Measurements from ENCODE around the gene FAM193A. TPM values are rescaled to one million over a fixed set of nuclear protein-coding genes. Genes with fewer than 3 reads are reported as not detected.

FAM193A gene
- total and polyA plus RNA-seq, 5 donors from 2014 or later, result 0.71 to 44.3 (median 1.6) TPM

- peak overlapping the region in 1 of 3 donors; percentile 43 for H3K27ac Mint-ChIP-seq
- H3K9me3 Mint-ChIP-seq, result no peaks in the 10 kb centered on the region
- no peaks in the 10 kb centered on the region for H3K4me1 ChIP-seq (ENCODE audit: control insufficient read depth, insufficient read depth, low read length, poor library complexity, severe bottlenecking)
- H3K4me3 ChIP-seq (ENCODE audit: low read depth, low read length), result no peak overlapping the region
- H3K27me3 Mint-ChIP-seq, result no peaks in the 10 kb centered on the region
- no peak overlapping the region for H3K4me3 Mint-ChIP-seq
- DNase-seq, result no peak
- H3K27ac ChIP-seq (ENCODE audit: insufficient read depth, low read length, poor library complexity, severe bottlenecking), result no peak overlapping the region
- H3K9me3 ChIP-seq (ENCODE audit: control insufficient read depth in 2 of 2, low read length in 2 of 2), result no peaks in the 10 kb centered on the region
- ATAC-seq (ENCODE audit: low read depth in 2 of 2), result no peak
- H3K36me3 ChIP-seq (ENCODE audit: control insufficient read depth, insufficient read depth, low read length), result peaks cover 81% of the 10 kb centered on the region
- H3K4me1 Mint-ChIP-seq, result peaks cover 0 to 22% (median 16%) of the 10 kb centered on the region in 4 donors
- no peaks in the 10 kb centered on the region for H3K27me3 ChIP-seq (ENCODE audit: control insufficient read depth, insufficient read depth, low read length)
- peaks cover 29% of the 10 kb centered on the region for H3K36me3 Mint-ChIP-seq
Measured at GRCh38 chr4:2494992-2495391, 41.5 kb upstream of the FAM193A start.

GRCh38 chr4:2497324-2497723, 39.1 kb upstream of the FAM193A start:
- DNase-seq (no peak), ATAC-seq (ENCODE audit: low read depth in 2 of 2) (no peak)
- Histone ChIP-seq H3K27ac (ENCODE audit: insufficient read depth, low read length, poor library complexity, severe bottlenecking) (no peak overlapping the region), H3K9me3 (ENCODE audit: control insufficient read depth in 2 of 2, low read length in 2 of 2) (no peaks in the 10 kb centered on the region), H3K27me3 (ENCODE audit: control insufficient read depth, insufficient read depth, low read length) (no peaks in the 10 kb centered on the region), H3K4me1 (ENCODE audit: control insufficient read depth, insufficient read depth, low read length, poor library complexity, severe bottlenecking) (no peaks in the 10 kb centered on the region), H3K36me3 (ENCODE audit: control insufficient read depth, insufficient read depth, low read length) (peaks cover 81% of the 10 kb centered on the region), H3K4me3 (ENCODE audit: low read depth, low read length) (no peak overlapping the region)
- H3K36me3 Mint-ChIP-seq, result peaks cover 28% of the 10 kb centered on the region
- H3K4me3 Mint-ChIP-seq, result peak overlapping the region in 1 of 4 donors; percentile 32
- H3K27me3 Mint-ChIP-seq, result no peaks in the 10 kb centered on the region
- no peak overlapping the region for H3K27ac Mint-ChIP-seq
- peaks cover 0 to 21% (median 11%) of the 10 kb centered on the region in 4 donors for H3K4me1 Mint-ChIP-seq
- no peaks in the 10 kb centered on the region for H3K9me3 Mint-ChIP-seq

- Histone ChIP-seq H3K27me3 (ENCODE audit: control insufficient read depth, insufficient read depth, low read length) (no peaks in the 10 kb centered on the region), H3K36me3 (ENCODE audit: control insufficient read depth, insufficient read depth, low read length) (peaks cover 77% of the 10 kb centered on the region), H3K9me3 (ENCODE audit: control insufficient read depth in 2 of 2, low read length in 2 of 2) (no peaks in the 10 kb centered on the region), H3K27ac (ENCODE audit: insufficient read depth, low read length, poor library complexity, severe bottlenecking) (no peak overlapping the region), H3K4me1 (ENCODE audit: control insufficient read depth, insufficient read depth, low read length, poor library complexity, severe bottlenecking) (no peaks in the 10 kb centered on the region), H3K4me3 (ENCODE audit: low read depth, low read length) (no peak overlapping the region)
- peaks cover 0 to 15% (median 8%) of the 10 kb centered on the region in 4 donors for H3K4me1 Mint-ChIP-seq
- H3K4me3 Mint-ChIP-seq, result peak overlapping the region in 1 of 4 donors; percentile 32
- no peaks in the 10 kb centered on the region for H3K9me3 Mint-ChIP-seq
- DNase-seq (no peak), ATAC-seq (ENCODE audit: low read depth in 2 of 2) (peak in 1 of 2 donors; percentile 31)
- H3K36me3 Mint-ChIP-seq, result peaks cover 22% of the 10 kb centered on the region
- no peaks in the 10 kb centered on the region for H3K27me3 Mint-ChIP-seq
- no peak overlapping the region for H3K27ac Mint-ChIP-seq
Measured at GRCh38 chr4:2497931-2498330, 38.5 kb upstream of the FAM193A start.

- no peaks in the 10 kb centered on the region for H3K9me3 Mint-ChIP-seq
- H3K4me3 Mint-ChIP-seq, result no peak overlapping the region
- H3K4me3 ChIP-seq (ENCODE audit: low read depth, low read length), result no peak overlapping the region
- no peaks in the 10 kb centered on the region for H3K9me3 ChIP-seq (ENCODE audit: control insufficient read depth in 2 of 2, low read length in 2 of 2)
- H3K27ac Mint-ChIP-seq, result peak overlapping the region in 1 of 3 donors; percentile 40
- no peaks in the 10 kb centered on the region for H3K4me1 ChIP-seq (ENCODE audit: control insufficient read depth, insufficient read depth, low read length, poor library complexity, severe bottlenecking)
- no peaks in the 10 kb centered on the region for H3K27me3 Mint-ChIP-seq
- ATAC-seq (ENCODE audit: low read depth in 2 of 2) (no peak), DNase-seq (no peak)
- H3K36me3 Mint-ChIP-seq, result peaks cover 25% of the 10 kb centered on the region
- H3K36me3 ChIP-seq (ENCODE audit: control insufficient read depth, insufficient read depth, low read length), result peaks cover 79% of the 10 kb centered on the region
- peaks cover 0 to 12% (median 7%) of the 10 kb centered on the region in 4 donors for H3K4me1 Mint-ChIP-seq
- no peak overlapping the region for H3K27ac ChIP-seq (ENCODE audit: insufficient read depth, low read length, poor library complexity, severe bottlenecking)
- no peaks in the 10 kb centered on the region for H3K27me3 ChIP-seq (ENCODE audit: control insufficient read depth, insufficient read depth, low read length)
Measured at GRCh38 chr4:2500547-2500946, 35.9 kb upstream of the FAM193A start.

- Histone ChIP-seq H3K36me3 (ENCODE audit: control insufficient read depth, insufficient read depth, low read length) (peaks cover 81% of the 10 kb centered on the region), H3K27ac (ENCODE audit: insufficient read depth, low read length, poor library complexity, severe bottlenecking) (no peak overlapping the region), H3K4me1 (ENCODE audit: control insufficient read depth, insufficient read depth, low read length, poor library complexity, severe bottlenecking) (no peaks in the 10 kb centered on the region), H3K4me3 (ENCODE audit: low read depth, low read length) (no peak overlapping the region), H3K27me3 (ENCODE audit: control insufficient read depth, insufficient read depth, low read length) (no peaks in the 10 kb centered on the region), H3K9me3 (ENCODE audit: control insufficient read depth in 2 of 2, low read length in 2 of 2) (no peaks in the 10 kb centered on the region)
- Mint-ChIP-seq H3K36me3 (peaks cover 25% of the 10 kb centered on the region), H3K9me3 (no peaks in the 10 kb centered on the region), H3K27me3 (no peaks in the 10 kb centered on the region), H3K4me3 (no peak overlapping the region), H3K27ac (peak overlapping the region; percentile 58 to 81 (median 62)), H3K4me1 (peaks cover 0 to 12% (median 7%) of the 10 kb centered on the region in 4 donors)
- DNase-seq (no peak), ATAC-seq (ENCODE audit: low read depth in 2 of 2) (no peak)
Measured at GRCh38 chr4:2501034-2501594, 35.3 kb upstream of the FAM193A start.

GRCh38 chr4:2503809-2504208, 32.6 kb upstream of the FAM193A start:
- no peak overlapping the region for H3K4me3 Mint-ChIP-seq
- Histone ChIP-seq H3K27me3 (ENCODE audit: control insufficient read depth, insufficient read depth, low read length) (no peaks in the 10 kb centered on the region), H3K4me1 (ENCODE audit: control insufficient read depth, insufficient read depth, low read length, poor library complexity, severe bottlenecking) (no peaks in the 10 kb centered on the region), H3K27ac (ENCODE audit: insufficient read depth, low read length, poor library complexity, severe bottlenecking) (no peak overlapping the region), H3K36me3 (ENCODE audit: control insufficient read depth, insufficient read depth, low read length) (peaks cover 74% of the 10 kb centered on the region), H3K4me3 (ENCODE audit: low read depth, low read length) (no peak overlapping the region), H3K9me3 (ENCODE audit: control insufficient read depth in 2 of 2, low read length in 2 of 2) (no peaks in the 10 kb centered on the region)
- H3K36me3 Mint-ChIP-seq, result peaks cover 18% of the 10 kb centered on the region
- peaks cover 16 to 24% (median 19%) of the 10 kb centered on the region in 4 donors for H3K4me1 Mint-ChIP-seq
- H3K27me3 Mint-ChIP-seq, result no peaks in the 10 kb centered on the region
- DNase-seq, result no peak
- ATAC-seq (ENCODE audit: low read depth in 2 of 2), result no peak
- H3K27ac Mint-ChIP-seq, result no peak overlapping the region
- no peaks in the 10 kb centered on the region for H3K9me3 Mint-ChIP-seq

GRCh38 chr4:2507259-2507658, 29.2 kb upstream of the FAM193A start:
- Mint-ChIP-seq H3K9me3 (no peaks in the 10 kb centered on the region), H3K4me3 (no peak overlapping the region), H3K4me1 (peaks cover 13 to 25% (median 18%) of the 10 kb centered on the region in 4 donors), H3K27ac (peak overlapping the region in 2 of 3 donors; percentile 9 to 52), H3K36me3 (peaks cover 12% of the 10 kb centered on the region), H3K27me3 (no peaks in the 10 kb centered on the region)
- no peak overlapping the region for H3K4me3 ChIP-seq (ENCODE audit: low read depth, low read length)
- ATAC-seq (ENCODE audit: low read depth in 2 of 2) (no peak), DNase-seq (no peak)
- no peak overlapping the region for H3K27ac ChIP-seq (ENCODE audit: insufficient read depth, low read length, poor library complexity, severe bottlenecking)
- no peaks in the 10 kb centered on the region for H3K4me1 ChIP-seq (ENCODE audit: control insufficient read depth, insufficient read depth, low read length, poor library complexity, severe bottlenecking)
- H3K9me3 ChIP-seq (ENCODE audit: control insufficient read depth in 2 of 2, low read length in 2 of 2), result no peaks in the 10 kb centered on the region
- H3K27me3 ChIP-seq (ENCODE audit: control insufficient read depth, insufficient read depth, low read length), result no peaks in the 10 kb centered on the region
- peaks cover 71% of the 10 kb centered on the region for H3K36me3 ChIP-seq (ENCODE audit: control insufficient read depth, insufficient read depth, low read length)

- DNase-seq (no peak), ATAC-seq (ENCODE audit: low read depth in 2 of 2) (no peak)
- H3K9me3 Mint-ChIP-seq, result no peaks in the 10 kb centered on the region
- Histone ChIP-seq H3K4me1 (ENCODE audit: control insufficient read depth, insufficient read depth, low read length, poor library complexity, severe bottlenecking) (no peaks in the 10 kb centered on the region), H3K27me3 (ENCODE audit: control insufficient read depth, insufficient read depth, low read length) (no peaks in the 10 kb centered on the region), H3K36me3 (ENCODE audit: control insufficient read depth, insufficient read depth, low read length) (peaks cover 75% of the 10 kb centered on the region), H3K4me3 (ENCODE audit: low read depth, low read length) (no peak overlapping the region), H3K9me3 (ENCODE audit: control insufficient read depth in 2 of 2, low read length in 2 of 2) (no peaks in the 10 kb centered on the region), H3K27ac (ENCODE audit: insufficient read depth, low read length, poor library complexity, severe bottlenecking) (no peak overlapping the region)
- H3K27ac Mint-ChIP-seq, result peak overlapping the region in 1 of 3 donors; percentile 17
- H3K36me3 Mint-ChIP-seq, result peaks cover 14% of the 10 kb centered on the region
- H3K4me3 Mint-ChIP-seq, result no peak overlapping the region
- no peaks in the 10 kb centered on the region for H3K27me3 Mint-ChIP-seq
- H3K4me1 Mint-ChIP-seq, result peaks cover 13 to 25% (median 18%) of the 10 kb centered on the region in 4 donors
Measured at GRCh38 chr4:2507855-2508254, 28.6 kb upstream of the FAM193A start.

Measured in CD4-positive, CD25-positive, alpha-beta regulatory T cell (primary cell).